Thoracic aorta (tissue), 2 donors: ENCODE measurements around the gene CLDND2. TPM values are rescaled to one million over a fixed set of nuclear protein-coding genes. Genes with fewer than 3 reads are reported as not detected.

Experiments used
- ATAC-seq: fragments of 150-250 bp; one replicate; pipeline ENCODE4 v1.8.0; 2017; ENCODE audit warnings: low read depth; ENCODE audit not compliant: insufficient number of reproducible peaks, low FRiP score
- DNase-seq: peaks from one replicate; pipeline ENCODE4 v3.0.0-alpha.2; 2020; ENCODE audit warnings: low spot score
- H3K27ac ChIP-seq, 2 donors: fragments of 200-600 bp; sonication (generic); 1 replicate in 1 of 2; 2 replicates in 1 of 2; pipeline ENCODE4 v1.5.1; 2016; ENCODE audit warnings: mild to moderate bottlenecking in 2 of 2, moderate library complexity in 2 of 2
- H3K27me3 ChIP-seq: fragments of 200-600 bp; sonication (generic); replicated peaks from 2 replicates; pipeline ENCODE4 v1.6.0; 2016; ENCODE audit warnings: mild to moderate bottlenecking; ENCODE audit not compliant: insufficient read depth
- H3K36me3 ChIP-seq: fragments of 200-600 bp; sonication (generic); one replicate; pipeline ENCODE4 v1.5.1; 2016
- H3K4me1 ChIP-seq, 2 donors: fragments of 200-600 bp; sonication (generic); 1 replicate in 1 of 2; 2 replicates in 1 of 2; pipeline versions ENCODE4 v1.5.1 to v1.6.0; 2016; ENCODE audit warnings: low read depth in 2 of 2, mild to moderate bottlenecking in 1 of 2; ENCODE audit not compliant: control insufficient read depth in 1 of 2
- H3K4me3 ChIP-seq: fragments of 200-600 bp; sonication (generic); 2 replicates; pipeline ENCODE4 v1.5.1; 2016; ENCODE audit warnings: mild to moderate bottlenecking
- H3K9me3 ChIP-seq: fragments of 200-600 bp; sonication (generic); 2 replicates; pipeline ENCODE4 v1.5.1; 2016
- total RNA-seq, 2 donors: library from RNA; depleted of rRNA; stranded (reverse); fragments of >200 nt; gene quantifications; one replicate each; pipeline versions ENCODE4 v1.1.0 to v1.2.3, GENCODE V29; 2016
- TF ChIP-seq, protein P1 (sequence below): fragments of 200-600 bp; sonication (generic); IDR thresholded peaks from one replicate; pipeline ENCODE4 v1.5.1; 2019; ENCODE audit warnings: antibody characterized with exemption

Gene CLDND2
- total RNA-seq, 2 donors from 2014 or later, result not detected

DNA sequence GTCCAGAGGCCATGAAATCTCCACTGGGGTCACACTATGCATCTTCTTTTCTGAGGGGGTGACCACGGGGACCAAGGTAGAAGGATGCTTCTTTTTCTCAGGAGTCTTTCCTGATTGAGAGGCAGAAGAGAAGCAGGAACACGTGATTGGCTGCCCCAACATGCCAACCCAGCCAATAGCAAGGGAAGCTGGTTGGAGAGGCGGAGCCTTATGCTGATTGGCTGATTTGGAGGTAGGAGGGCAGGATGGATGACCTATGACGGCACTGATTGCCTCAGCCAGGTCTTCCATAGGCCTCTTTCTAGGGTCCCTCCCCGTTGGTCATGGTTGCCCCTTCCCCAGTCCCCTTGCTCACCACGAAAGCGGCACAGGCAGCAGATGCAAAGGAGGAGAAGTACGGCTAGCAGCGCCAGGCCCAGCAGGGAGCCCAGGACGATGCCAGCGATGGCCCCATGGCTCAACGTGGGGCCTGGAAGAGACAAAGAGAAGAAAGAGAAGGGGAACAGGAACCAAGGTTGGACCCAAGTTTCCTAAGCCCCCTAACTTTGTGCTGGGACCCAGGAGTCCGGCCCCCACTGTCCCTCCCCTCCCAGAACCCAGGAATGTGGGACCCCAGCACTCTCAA is 34.9 kb downstream of the CLDND2 start:
- H3K9me3 ChIP-seq, result no peaks in the 10 kb centered on the region
- H3K27ac ChIP-seq, result no peak overlapping the region
- no peaks in the 10 kb centered on the region for H3K27me3 ChIP-seq
- TF ChIP-seq, protein P1, sequence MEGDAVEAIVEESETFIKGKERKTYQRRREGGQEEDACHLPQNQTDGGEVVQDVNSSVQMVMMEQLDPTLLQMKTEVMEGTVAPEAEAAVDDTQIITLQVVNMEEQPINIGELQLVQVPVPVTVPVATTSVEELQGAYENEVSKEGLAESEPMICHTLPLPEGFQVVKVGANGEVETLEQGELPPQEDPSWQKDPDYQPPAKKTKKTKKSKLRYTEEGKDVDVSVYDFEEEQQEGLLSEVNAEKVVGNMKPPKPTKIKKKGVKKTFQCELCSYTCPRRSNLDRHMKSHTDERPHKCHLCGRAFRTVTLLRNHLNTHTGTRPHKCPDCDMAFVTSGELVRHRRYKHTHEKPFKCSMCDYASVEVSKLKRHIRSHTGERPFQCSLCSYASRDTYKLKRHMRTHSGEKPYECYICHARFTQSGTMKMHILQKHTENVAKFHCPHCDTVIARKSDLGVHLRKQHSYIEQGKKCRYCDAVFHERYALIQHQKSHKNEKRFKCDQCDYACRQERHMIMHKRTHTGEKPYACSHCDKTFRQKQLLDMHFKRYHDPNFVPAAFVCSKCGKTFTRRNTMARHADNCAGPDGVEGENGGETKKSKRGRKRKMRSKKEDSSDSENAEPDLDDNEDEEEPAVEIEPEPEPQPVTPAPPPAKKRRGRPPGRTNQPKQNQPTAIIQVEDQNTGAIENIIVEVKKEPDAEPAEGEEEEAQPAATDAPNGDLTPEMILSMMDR, result no peak
- ATAC-seq, result no peak
- H3K4me3 ChIP-seq, result no peak overlapping the region
- H3K36me3 ChIP-seq, result no peaks in the 10 kb centered on the region
- DNase-seq, result no peak
- peaks cover 0 to under 1% of the 10 kb centered on the region in 2 donors for H3K4me1 ChIP-seq

GRCh38 chr19:51331716-51332115 is 37.1 kb downstream of the CLDND2 start:
- no peaks in the 10 kb centered on the region for H3K27me3 ChIP-seq
- H3K4me3 ChIP-seq, result no peak overlapping the region
- TF ChIP-seq, protein P1, result no peak
- no peaks in the 10 kb centered on the region for H3K9me3 ChIP-seq
- H3K4me1 ChIP-seq, result no peaks in the 10 kb centered on the region
- ATAC-seq, result no peak
- H3K36me3 ChIP-seq, result no peaks in the 10 kb centered on the region
- no peak overlapping the region for H3K27ac ChIP-seq
- no peak for DNase-seq

DNA sequence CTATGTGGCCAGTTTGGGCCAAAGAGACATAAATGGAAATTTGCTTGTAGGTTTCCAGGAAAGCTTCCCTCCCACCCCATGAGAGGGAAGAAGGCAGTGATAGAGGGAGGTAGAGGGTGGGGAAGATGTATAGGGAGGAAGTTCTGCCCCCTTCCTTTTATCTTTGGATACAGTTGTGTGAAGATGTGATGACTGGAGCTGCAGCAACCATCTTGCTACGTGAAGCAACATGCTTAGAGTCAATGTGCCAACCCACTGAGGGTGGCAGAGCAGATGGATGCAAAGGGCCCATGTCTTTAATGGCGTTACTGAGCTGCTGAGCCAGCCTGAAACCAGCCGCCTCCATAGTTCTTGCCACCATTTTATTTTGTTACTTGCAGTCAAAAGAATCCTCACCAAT is 37.6 kb downstream of the CLDND2 start:
- Histone ChIP-seq H3K27ac (no peak overlapping the region), H3K4me3 (no peak overlapping the region), H3K4me1 (no peaks in the 10 kb centered on the region), H3K9me3 (no peaks in the 10 kb centered on the region), H3K27me3 (no peaks in the 10 kb centered on the region), H3K36me3 (no peaks in the 10 kb centered on the region)
- DNase-seq, result no peak
- ATAC-seq, result no peak
- TF ChIP-seq, protein P1, result no peak

DNA sequence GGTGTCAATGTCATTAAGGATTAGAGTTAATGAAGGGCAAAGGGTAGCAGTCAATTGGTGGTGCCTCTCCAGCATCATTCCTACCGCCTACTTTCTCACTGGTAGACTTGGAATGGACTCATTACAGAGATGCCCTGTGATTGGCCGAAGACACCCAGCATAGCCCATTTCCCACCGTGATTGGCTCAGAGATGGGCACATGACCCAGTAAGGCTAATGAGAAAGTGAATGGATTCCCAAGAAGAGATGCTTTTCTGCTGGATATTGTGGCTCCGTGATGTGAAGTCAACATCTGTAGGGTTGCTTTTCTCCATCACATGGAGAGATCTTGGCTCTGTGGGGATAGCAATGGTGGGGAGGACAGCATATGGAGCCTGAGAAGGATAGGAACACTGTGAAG is 38.4 kb downstream of the CLDND2 start:
- TF ChIP-seq, protein P1, result no peak
- Histone ChIP-seq H3K27ac (no peak overlapping the region), H3K4me1 (no peaks in the 10 kb centered on the region), H3K27me3 (no peaks in the 10 kb centered on the region), H3K36me3 (no peaks in the 10 kb centered on the region), H3K9me3 (no peaks in the 10 kb centered on the region), H3K4me3 (no peak overlapping the region)
- ATAC-seq (no peak), DNase-seq (no peak)

GRCh38 chr19:51329411-51329810 is 39.4 kb downstream of the CLDND2 start:
- H3K9me3 ChIP-seq, result no peaks in the 10 kb centered on the region
- H3K4me3 ChIP-seq, result no peak overlapping the region
- H3K27me3 ChIP-seq, result no peaks in the 10 kb centered on the region
- H3K27ac ChIP-seq, result no peak overlapping the region
- no peaks in the 10 kb centered on the region for H3K4me1 ChIP-seq
- DNase-seq, result no peak
- TF ChIP-seq, protein P1, result no peak
- no peak for ATAC-seq
- no peaks in the 10 kb centered on the region for H3K36me3 ChIP-seq
